GM18909 (cell line): Measurements from ENCODE around the gene IL1B.
A peak's percentile ranks its signal among the peaks of the same experiment; 100 is the strongest.

ENCODE experiments used
- ATAC-seq: cut with Tn5 transposase; IDR thresholded peaks from one replicate; pipeline ENCODE4 v1.9.1; 2021; ENCODE audit warnings: mild to moderate bottlenecking; ENCODE audit not compliant: unreplicated experiment, poor library complexity

IL1B gene

DNA sequence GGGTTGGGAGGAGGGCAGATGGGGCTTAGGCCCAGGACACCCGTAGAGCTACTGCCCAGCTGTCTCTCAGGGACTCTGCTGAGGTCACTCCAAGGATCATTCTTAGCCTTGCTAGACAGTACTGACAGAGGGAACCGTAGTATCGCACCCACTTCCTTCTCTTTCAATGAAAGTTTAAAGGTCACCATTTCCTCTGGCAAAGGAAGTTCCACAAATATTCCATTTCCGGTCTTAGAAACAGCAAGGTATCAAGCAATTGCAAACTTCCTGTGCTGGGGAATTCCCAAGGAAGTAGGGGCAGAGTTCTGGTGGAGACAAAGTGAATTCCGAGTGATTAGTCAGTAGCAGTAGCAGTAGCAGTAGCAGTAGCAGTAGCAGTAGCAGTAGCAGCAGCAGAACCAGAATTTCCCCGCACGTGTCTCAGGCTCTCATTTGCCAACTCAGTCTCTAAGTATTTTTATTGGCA lies 24.7 kb downstream of the IL1B start:
- no peak for ATAC-seq

DNA sequence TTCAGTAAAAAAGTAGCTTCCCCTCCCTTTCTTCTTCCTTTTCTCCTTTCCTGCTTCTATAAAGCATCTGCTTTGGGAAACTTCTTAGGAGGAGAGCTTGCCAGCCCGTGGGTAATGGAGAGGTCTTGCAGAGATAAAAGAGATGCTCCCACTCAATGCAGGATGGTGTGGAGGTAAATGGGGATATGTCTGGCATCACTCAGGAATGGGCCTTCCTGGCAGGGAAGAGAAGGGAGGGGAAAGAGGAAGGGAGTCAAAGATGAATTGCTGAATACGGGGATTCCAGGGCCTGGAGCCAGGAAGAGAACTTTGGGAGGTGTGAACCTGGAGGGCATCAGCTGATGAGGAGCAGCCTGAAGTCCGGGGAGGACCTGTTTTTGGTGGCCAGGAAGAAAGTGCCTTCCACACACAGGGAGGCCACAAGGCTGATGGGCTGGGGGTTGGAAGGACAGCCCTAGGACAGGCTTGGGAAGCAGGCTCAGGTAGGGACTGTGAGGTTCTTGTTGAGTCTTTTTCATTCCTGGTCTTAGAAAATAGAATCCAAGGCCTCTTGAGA lies 25.2 kb downstream of the IL1B start:
- no peak for ATAC-seq

DNA sequence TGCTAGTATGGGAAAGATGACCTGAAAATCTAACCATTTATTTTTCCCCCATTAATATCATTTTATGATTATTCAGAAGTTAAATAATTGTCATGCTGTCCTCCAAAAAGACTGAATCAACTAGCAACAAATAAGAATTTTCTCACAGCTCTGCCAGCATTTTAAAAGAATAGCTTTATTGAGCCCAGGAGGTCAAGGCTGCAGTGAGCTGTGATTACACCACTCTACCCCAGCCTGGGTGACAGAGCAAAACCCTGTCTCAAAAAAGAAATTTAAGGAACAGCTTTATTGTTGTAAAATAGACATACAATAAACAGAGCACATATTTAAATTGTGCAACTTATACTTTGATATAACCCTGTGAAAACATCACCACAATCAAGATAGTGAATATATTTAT lies 27.5 kb downstream of the IL1B start:
- ATAC-seq: no peak

DNA sequence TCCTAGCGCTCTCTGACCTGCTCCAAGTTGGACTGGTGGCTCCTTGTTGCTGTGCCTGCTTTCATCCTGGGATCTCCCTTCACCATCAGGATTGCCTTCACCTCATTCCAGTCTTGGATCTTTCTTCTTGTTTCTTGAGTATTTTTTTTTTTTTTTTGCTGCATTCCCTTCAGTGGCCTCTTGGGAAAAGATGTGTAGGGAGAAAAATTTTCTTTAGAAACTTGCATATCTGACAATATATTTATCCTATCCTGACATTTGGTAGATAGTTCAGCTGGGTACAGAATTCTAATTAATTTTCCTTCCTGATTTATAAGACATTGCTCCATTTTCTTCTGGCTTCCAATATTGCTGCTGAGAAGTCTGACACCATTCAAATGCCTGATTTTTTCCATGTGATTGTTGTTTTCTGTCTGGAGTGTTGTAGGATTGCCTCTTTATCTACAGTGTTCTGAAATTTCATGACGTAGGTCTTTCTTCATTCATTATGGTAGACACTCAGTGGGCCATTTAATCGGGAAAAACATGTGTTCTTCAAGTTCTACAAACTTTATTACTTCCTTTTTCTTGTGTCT lies 29.3 kb downstream of the IL1B start:
- ATAC-seq: no peak

DNA sequence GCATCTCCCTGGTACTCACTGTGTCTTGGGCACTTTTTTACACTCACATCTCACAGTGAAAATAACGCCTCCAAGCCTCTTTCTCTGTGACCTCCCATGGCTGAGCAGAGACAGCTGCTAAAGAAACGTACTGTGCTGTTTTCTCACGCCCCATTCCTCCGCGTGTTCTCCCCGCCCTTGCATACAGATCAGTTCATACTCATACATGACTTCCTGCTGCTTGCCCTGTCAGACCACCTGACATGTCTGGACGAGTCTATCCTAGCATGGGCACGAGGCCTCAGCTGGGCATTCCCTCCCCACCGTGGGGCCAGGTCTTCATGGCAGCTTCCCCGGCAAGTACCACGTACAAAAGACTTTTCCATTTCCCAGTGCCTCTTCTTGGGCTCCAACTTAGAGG lies 31.0 kb downstream of the IL1B start:
- ATAC-seq: peak; percentile 62

DNA sequence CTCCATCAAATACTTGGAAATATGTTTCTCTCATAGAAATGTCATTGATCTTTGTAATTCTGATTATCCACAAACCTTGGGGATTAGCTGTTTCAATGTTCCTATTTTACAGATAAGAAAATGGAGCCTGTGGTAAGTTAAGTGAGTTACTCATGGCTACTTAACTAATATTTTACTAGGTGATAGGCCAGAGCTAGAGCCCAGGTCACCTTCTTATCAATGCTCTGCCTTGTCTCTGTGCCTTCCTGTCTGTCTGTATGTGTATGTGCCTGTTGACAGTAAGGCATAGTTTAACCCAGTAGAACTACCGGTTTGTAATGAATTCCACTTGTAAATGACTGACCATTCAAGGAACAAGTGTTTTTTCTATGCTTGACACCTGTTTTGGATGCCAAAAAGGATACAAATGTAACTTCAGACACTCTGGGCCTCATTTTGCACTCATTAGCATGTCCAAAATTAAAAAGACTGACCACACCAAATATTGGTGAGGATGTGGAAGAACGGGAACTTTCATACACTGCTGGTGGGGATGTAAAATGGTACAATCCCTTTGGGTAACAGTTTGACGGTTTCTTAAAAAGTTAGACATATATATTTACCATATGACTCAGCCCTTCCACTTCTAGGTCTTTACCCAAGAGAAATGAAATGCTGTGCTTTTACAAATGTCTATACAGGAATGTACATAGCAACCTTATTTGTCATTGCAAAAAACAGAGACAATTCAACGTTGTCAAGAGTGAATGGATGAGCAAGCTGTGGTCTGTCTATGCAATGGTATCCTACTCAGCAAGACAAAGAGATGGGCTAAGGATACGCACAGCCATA lies 32.7 kb downstream of the IL1B start:
- ATAC-seq: peak; percentile 58

DNA sequence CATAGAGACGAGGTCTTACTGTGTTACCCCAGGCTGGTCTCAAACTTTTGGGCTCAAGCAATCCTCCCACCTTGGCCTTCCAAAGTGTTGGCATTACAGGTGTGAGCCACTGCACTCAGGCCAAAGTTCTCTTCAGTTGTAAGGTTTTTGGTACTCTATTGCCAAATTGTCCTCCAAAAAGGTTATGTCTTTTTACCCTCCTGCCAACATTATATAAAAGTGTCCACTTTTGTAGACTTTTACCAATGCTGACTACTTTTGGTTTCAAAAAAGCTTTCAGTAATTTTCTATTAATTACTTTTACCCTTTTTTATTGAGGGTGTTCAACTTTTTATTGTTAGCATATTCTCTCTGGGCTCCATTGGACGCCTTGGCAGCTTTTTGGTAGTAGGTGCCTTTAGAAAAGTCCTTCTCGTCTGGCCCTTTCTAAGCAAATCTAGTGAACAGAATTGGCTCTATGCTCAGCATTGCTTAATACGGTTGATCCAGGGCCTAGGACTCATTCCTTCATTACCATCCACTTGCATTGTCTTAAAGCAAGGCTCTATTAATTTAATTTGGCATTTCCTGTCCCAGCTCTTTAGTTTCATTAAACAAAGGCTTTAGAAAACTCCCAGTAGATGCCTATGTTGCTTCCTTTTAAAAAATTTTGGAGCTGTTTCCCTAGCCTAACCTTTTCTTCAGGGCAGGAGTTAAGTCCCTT lies 35.5 kb downstream of the IL1B start:
- no peak for ATAC-seq

DNA sequence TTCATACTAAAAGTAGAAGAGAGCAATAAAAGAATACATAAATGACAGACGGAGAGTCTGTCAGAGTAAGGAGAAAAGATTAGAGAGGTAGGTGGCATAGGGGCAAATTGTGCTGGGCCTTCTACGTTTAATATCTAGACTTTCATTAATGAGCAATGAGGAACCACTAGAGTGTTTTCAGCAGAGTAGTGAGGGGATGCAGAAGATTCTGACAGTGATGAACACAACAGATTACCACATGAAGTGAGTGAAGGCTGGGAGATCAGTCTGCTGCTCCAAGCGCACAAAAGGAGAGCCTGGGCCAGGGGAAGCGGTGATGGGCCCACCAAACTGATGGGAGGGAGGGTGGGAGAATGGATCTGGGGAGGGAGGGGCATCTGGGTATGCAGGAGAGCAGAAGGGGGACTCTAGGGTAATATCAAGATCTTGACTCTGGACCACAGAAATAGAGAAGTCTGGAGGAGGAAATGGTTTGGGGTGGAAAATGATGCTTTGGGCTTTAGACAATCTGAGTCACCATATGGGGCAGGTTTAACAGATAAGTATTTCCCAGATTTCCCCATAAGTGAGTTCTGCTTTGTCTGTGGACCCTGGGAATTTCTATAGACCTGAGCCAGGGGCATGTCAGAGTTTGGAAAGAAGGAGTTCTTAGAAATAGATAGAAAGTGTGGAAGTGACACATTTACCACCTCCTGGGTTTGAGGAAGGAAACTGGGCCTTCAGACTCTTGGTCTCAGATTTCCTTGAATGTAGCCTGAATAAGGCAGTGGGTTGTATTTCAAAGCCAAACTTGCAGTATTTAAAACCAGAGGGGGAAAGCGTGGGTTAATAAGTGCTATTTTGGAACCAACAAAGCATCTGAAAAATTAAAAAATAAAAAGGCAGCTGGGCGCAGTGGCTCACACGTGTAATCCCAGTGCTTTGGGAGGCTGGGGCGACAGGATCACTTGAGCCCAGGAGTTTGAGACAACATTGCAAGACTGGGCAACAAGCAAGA lies 37.3 kb downstream of the IL1B start:
- peak; percentile 37 for ATAC-seq

DNA sequence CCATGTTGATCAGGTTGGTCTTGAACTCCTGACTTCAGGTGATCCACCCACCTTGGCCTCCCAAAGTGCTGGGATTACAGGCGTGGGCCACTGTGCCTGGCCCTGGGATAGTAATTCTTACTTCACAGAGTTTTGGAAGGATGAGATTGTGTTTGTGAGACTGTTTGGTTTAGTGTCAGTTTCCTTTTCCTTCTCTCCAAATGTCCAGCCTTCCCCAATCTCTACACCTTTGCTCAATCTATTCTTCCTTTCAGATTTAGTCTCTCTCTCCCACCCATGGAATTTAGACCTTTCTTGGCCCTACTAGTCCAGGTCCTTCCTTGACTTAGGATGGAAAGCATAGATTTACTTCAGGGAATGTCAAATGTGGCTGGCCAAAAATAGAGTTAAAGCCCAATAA lies 40.1 kb downstream of the IL1B start:
- ATAC-seq: no peak

DNA sequence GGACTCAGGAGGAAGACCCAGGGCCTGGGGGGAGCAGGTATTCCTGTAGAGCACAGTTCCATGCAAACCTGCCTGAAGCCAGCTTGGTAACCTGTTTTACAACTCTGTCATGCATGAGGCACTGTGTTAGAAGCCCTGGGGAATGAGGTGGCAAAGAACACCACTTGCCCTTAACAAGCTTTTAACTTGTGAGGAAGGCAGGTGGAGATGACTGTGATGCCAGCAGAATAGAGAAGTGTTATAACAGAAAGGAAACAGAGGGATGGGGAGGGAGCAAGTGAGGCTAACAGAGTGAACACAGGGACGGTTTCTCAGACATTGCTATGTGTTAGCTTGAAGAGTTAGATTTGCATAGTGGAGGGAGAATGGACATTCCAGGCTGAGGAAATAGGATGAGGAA lies 40.8 kb downstream of the IL1B start:
- ATAC-seq: no peak

DNA sequence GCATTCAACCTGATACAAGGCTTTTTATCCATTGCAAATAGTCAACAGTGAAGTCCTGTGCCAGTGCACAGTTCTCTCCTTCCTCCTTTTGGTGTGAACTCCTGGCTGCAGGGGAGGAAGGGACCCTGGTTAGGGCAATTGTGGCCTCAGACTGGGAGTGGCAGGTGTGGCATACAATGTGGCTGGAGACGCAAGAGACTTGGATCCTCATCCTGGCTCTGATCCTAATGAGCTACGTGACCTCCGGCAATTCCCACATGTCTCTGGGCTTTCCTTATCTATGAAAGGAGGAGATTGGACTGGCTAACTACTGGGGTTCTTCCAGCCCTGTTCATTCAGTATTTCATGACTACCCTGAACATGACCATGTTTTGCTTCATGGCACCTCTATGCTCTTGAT lies 41.7 kb downstream of the IL1B start:
- no peak for ATAC-seq

DNA sequence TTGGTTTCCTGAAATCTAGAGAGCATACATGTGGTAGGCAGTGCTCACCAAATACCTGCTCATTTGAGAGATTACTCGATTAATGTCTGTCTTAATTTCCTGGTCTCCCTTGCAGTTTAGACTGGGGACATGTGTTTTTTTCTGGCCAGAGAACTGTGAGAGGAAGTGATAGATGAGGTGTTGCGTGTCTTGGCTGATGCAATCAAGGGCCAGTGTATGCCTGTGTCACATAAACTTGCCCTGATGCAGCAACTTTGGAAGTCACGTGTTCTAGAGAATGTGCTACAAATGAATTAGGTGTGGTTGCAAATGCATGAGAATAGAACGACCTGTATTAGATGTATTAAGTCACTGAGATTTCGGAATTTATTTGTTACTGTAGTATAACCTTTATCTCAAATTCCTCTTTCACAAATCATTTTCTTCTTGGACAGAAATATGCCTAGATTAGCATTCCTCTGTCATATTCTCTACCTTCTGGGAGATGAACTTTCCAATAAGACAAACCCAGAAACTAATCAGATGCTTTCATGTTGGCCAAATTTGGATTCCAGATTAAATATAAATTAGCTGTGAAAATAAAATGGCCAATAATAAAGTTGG lies 42.3 kb downstream of the IL1B start:
- no peak for ATAC-seq

DNA sequence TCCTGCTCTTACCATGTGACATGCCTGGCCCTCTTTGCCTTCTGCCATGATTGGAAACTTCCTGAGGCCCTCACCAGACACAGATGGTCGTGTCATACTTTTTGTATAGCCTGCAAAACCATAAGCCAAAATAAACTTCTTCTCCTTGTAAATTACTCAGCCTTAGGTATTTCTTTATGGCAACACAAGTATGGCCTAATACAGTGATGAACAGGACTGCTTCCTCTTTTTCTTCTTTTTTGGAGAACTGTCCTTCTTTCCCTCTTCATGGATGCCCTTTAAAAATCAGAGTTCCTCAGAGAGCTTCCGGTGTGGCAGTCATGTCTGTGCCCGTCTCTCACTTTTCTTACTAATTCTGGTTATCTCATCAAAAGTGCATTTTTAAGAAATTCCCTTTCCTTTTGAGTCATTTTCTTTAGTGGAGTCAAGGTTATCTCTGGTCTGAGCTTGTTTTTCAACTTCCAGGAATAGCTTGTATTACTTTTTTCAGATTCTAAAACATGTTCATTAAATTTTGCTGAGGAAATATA lies 43.1 kb downstream of the IL1B start:
- ATAC-seq: no peak

DNA sequence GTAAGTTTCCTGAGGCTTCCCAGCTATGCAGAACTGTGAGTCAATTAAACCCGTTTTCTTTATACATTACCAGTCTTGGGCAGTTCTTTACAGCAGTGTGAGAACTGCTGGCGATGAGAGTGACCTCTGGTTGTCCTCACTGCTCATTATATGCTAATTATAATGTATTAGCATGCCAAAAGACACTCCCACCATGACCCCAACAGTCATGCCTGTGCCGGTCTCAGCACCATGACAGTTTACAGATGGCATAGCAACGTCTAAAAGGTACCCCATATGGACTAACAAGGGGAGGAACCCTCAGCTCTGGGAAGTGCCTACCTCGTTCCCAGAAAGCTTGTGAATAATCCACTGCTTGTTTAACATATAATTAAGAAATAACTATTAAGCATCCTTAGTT lies 44.2 kb downstream of the IL1B start:
- ATAC-seq: no peak

DNA sequence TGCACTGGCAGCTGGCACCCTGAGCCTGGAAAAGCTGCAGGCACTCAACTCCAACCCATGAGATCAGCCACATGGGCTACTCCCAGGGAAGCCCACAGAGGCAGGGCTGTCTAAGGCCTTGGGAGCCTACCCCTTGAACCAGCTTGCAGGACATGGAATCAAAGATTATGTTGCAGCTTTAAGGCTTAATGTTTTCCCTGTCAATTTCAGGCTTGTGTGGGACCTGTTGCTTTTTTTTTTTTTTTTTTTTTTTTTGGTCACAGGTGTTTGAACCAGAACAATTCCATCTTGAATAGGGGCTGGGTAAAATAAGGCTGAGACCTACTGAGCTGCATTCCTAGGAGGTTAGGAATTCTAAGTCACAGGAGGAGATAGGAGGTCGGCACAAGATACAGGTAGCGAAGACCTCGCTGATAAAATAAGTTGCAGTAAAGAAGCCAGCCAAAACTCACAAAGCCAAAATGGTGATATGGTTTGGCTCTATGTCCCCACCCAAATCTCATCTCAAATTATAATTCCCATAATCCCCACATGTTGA lies 44.8 kb downstream of the IL1B start:
- ATAC-seq: no peak

DNA sequence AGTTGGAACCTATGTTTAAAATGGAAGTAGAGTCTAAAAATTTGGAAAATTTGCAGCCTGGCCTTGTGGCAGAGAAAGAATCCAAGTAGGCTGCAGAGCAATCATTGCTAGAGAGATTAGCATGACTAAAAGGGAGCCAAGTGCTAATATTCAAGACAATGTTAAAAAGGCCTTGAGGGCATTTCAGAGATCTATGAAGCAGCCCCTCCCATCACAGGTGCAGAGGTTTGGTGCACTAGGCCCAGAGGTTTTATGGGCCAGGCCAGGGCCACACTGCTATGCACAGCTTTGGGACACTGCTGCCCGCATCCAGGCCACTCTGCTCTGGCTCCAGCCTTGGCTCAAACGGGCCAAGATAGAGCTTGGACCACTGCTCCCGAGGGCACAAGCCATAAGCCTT lies 45.6 kb downstream of the IL1B start:
- no peak for ATAC-seq

DNA sequence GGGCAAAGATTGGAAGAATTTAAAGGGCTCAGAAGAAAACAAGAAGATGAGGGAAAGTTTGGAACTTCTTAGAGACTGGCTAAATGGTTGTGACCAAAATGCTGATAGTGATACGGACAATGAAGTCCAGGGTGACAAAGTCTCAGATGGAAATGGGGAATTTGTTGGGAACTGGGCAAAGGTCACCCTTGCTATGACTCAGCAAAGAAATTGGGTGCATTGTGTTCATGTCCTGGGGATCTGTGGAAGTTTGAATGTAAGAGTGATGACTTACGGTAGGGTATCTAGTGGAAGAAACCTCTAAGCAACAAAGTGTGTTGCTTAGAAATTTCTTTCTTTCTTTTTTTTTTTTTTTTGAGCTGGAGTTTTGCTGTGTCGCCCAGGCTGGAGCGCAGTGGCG lies 46.3 kb downstream of the IL1B start:
- no peak for ATAC-seq

DNA sequence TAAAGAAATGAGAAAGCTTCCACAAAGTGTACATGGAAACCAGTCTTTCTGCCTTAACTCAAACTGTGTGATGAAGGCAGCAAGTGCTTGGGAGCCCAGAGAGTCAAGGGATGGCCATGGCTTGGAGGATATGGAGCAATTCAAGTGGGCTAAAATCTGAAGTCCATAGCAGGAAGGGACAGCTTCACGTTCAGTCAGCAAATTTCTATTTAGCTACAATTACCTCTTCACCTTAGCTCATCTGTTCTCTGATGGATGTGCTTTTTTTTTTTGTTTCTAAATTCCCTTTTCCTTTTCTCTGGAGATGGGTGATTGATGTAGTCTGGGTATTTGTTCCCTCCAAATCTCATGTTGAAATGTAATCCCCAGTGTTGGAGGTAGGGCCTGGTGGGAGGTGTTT lies 47.4 kb downstream of the IL1B start:
- no peak for ATAC-seq

DNA sequence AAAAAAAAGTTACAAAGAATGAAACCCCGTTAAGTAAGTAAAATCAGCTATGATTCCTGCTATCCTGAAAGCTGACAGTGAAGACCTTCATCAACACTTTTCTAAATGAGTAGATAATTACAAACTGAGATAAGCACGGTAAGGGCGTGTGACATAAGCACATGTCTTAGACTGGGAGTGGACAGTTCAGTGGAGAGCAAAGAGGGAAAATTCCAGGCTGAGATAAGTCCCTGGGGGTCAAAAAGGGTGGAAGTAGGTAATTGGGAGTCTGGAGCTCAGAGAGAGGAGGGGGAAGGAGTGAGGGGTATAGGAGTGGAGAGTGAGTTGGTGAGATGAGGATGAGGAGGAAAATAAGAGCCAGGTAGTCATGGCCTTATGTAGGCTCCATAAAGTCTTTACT lies 47.9 kb downstream of the IL1B start:
- ATAC-seq: no peak
